SK-MEL-5 (cell line): Measurements from ENCODE around the gene CCDC191. TPM values are rescaled to one million over a fixed set of nuclear protein-coding genes. Genes with fewer than 3 reads are reported as not detected.

ENCODE experiments used
- DNase-seq: peaks from one replicate; pipeline ENCODE4 v3.0.0-alpha.2; 2016; ENCODE audit warnings: low read depth, low spot score
- in situ Hi-C: cut with HindIII; loops from 2 replicates; pipeline ENCODE4 v1.10.0; 2016; ENCODE audit warnings: low sequenced_read_pairs, high pct_unique_total_duplicates, low pct_unique_long_range_greater_than_20kb
- total RNA-seq: library from RNA; depleted of rRNA; stranded (reverse); fragments of >200 nt; shearing (Covaris generic); gene quantifications from 2 replicates; pipeline ENCODE4 v1.2.3, GENCODE V29; 2014

Gene CCDC191
- total RNA-seq, 1 experiment from 2014 or later, result 0.61 TPM

DNA sequence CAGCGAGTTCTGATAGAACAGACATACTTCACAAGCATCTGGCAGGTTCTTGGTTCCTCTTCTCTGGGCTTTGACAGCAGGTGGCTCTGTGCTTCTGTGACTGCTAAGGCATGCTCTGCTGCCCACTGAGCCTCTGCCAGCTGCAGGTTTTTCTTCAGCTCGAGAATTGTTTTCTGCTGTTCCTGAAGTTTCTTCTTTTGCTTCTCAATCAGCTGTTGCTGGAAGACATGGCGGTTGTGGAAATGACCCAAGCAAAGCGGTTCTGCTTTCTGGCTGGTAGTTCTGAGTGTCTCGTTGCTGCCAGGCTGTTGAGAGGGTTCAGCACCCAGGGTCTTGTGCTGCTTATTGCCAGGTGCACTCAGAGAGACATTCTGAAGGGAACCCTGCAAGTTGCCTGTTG is 50.8 kb downstream of the CCDC191 start:
- DNase-seq, result no peak
- in situ Hi-C loops, result no loop called here

DNA sequence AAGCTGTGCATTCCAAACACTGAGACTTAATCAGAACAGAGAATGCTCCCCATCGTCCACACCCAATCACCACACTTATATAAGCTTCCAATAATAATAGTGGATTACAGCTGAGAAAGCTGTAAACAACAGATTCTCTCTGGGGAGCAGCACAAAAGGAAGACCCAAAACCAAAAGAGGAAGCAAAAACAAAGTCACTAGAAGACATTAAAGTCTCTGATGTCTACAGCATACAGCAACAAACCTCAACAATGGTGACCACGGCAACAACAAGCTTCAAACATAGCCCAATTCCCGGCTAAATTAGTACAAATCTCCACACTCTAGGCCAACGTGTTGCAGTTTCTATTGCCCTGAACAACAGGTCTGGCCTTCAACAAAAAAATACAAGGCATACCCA is 70.8 kb downstream of the CCDC191 start:
- in situ Hi-C loops, result no loop called here

DNA sequence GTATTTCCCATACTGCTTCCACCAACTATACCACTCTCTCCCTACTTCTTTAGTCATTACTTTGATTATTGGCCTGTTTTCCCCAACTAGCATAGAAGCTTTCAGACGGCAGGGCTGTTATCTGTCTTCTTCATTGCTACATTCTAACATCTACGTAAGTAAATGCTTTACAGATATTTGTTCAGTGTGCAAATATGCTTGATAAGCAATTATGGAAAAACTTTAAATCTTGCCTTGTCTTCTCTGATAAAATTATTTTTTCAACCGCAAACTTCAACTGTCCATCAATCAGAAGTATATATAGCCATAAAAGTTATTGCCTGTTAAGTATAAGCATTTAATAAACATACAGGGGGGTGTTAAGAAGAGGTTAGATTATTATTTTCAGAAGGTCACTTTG is 72.8 kb downstream of the CCDC191 start:
- no peak for DNase-seq
- in situ Hi-C loops, result no loop called here

More for the DNA sequence above, 70.8 kb downstream of the CCDC191 start:
- no peak for DNase-seq

GRCh38 chr3:113981803-113982202 is 74.5 kb downstream of the CCDC191 start:
- in situ Hi-C loops, result no loop called here
- no peak for DNase-seq

- in situ Hi-C loops, result no loop called here
- DNase-seq, result no peak
Observed at GRCh38 chr3:113979916-113980315, 76.4 kb downstream of the CCDC191 start.

- DNase-seq, result no peak
Observed at GRCh38 chr3:113977822-113978221, 78.5 kb downstream of the CCDC191 start.

GRCh38 chr3:113968986-113969385 is 87.3 kb downstream of the CCDC191 start:
- in situ Hi-C loops, result no loop called here
- DNase-seq, result no peak

More at GRCh38 chr3:113977822-113978221, 78.5 kb downstream of the CCDC191 start:
- in situ Hi-C loops, result no loop called here

GRCh38 chr3:113966172-113966571 is 90.2 kb downstream of the CCDC191 start:
- no peak for DNase-seq
- in situ Hi-C loops, result no loop called here

DNA sequence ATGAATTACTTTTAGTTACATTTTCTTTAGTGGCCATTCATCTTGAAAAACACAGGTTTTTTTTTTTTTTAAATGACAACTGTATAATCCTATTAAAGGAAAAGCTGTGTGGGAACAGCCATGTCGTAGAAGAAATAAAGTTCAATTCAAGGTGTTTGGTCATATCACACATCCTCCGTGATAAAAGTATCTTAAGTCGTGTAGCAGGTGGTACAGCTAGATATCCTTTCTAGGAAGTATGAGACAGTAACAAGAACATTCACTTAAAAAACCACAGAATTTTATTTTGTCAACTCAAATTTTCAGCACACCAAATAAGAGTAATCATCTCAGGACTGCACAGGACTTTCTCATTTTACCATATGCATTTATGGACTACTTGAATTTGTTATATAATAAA is 92.4 kb downstream of the CCDC191 start:
- DNase-seq, result no peak
- in situ Hi-C loops, result no loop called here

- in situ Hi-C loops, result no loop called here
- DNase-seq, result no peak
Observed at GRCh38 chr3:113954091-113954685, 102.1 kb downstream of the CCDC191 start.

DNA sequence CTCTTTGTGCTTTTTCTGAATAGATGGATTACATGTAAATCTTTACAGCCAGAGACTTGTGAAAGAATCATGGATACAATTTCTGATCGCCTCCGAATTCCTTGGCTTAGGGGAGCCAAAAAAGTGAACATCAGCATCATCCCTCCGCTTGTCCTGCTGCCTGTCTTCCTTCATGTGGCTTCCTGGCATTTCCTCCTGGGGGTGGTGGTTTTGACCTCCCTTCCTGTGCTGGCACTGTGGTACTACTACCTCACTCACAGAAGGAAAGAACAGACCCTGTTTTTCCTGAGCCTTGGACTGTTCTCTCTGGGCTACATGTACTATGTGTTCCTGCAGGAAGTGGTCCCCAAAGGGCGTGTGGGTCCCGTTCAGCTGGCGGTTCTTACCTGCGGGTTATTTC is 102.6 kb downstream of the CCDC191 start:
- in situ Hi-C loops, result no loop called here
- DNase-seq, result no peak

DNA sequence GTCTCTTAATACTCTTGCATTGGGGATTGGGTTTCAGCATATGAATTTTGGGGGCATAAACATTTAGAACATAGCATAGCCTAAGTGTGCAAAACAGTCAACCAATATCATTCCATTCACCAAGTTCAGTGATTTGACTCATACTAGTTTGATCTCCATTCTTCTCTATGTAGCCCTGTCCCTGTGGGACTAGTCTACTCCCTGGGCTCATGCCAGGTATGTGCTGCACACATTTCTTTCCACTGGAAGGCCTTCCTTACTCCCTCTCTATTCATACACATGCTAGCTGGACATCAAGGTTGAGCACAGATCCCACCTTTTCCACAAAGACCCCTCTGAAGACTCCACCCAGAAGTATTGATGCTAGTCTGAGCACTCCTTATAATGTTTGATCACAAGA is 103.4 kb downstream of the CCDC191 start:
- no peak for DNase-seq

DNA sequence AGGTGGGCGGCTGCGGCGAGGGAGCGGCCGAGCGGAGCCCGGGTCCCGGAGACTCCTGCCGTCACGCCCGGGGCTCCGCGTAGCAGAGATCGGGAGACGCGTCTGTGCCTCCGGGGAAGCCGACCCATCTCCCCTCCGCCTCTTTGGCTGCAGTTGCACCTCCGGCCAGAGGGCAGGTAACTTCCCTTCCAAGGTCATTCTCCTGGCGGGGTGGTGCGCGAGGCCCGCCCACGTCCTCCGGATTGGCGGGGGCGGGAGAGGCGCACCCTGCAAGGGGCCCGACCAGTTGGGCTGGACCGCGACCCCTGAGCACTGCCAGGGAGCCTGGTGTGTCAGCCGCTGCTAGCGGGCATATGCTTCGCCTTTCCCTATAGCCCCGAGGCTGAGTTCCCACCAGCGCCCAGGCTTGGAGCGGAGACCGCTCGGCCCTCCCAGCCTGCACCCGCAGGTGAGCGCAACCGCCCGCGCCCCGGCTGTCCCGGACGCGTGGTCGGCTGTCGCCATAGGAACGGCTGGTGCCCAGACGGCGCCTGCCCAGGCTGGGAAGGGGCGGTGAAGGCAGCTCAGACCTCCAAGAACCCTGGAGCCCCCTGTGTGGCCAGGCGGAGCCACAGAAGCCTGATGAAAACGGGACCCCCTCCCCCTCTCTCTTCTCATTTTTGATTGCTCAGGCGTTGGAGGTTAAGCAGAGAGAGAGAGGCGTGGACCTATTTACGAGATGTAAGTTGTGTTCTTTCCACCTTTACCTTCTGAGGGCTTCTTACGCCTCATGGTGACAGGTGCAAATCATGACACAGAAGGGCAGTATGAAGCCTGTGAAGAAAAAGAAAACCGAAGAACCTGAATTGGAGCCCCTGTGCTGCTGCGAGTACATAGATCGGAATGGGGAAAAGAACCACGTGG is 108.1 kb downstream of the CCDC191 start:
- DNase-seq, result peak; percentile 15
- in situ Hi-C loops, result no loop called here

More for the DNA sequence above, 103.4 kb downstream of the CCDC191 start:
- in situ Hi-C loops, result no loop called here

- peak; percentile 48 for DNase-seq
- in situ Hi-C loops, result no loop called here
Observed at GRCh38 chr3:113947372-113948014, 108.8 kb downstream of the CCDC191 start, which contains the start of gene ZDHHC23. Gene ZDHHC23 (plus strand): TSS chr3:113948013. CDS start chr3:113948803, 790 bp downstream.

DNA sequence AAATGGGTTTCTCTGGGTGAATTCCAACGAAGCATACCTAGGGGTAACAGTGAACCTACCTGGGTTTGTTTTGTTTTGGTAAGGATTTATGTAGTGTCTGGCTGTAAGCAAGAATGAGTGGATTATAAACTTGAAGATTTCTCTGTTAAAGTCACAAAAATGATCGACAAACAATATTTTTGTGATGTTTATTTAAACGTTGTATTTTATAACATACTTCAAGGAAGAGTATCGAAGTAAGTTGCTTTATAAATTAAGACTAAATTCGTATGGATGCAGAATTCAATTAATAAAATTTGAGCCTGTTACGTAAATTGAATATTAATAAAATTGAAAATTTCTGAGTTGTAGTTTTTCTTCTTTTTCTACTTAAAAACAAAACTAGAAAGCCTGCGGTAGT is 109.5 kb downstream of the CCDC191 start:
- DNase-seq, result no peak
- in situ Hi-C loops, result no loop called here

DNA sequence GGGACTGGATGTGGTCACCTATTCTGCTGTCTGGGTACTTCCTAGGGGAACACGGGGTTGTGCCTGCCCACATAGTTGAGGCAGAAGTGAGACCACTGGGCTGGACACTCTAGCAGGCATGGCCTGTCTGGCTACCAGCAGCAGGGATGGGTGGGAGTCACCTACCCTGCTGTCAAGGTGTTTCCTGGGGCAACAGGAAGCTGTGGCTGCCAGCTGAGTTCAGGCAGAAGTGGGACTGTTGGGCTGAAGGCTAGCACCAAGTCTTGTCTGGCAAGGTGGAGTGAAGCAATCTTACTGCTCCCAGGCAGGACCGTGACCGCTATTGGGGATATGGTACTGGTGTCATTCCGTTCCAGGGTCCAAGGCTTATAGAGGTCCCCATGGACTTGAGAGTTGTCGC is 128.8 kb downstream of the CCDC191 start:
- no peak for DNase-seq
- in situ Hi-C loops, result no loop called here

GRCh38 chr3:113914646-113915045 is 141.7 kb downstream of the CCDC191 start:
- DNase-seq, result no peak
- in situ Hi-C loops, result no loop called here
